ENCODE results near the gene DCANP1.
"Not testable (repeated sequence)": the region's sequence is repeated elsewhere in the genome, so short reads cannot be mapped to it uniquely, and the experiment has no call there.

DCANP1 gene, protein sequence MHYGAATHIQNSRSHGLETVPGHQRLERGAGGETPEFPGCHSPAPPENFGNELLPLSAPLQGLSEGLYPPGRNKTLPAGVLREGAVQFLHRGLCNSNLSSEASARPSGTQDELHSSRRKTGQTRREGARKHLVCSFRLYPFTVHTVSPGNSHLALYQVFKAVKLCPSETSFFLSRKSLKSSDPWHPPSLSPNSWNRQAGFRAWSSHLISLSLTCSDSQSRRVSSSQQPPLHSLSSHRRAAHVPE

DNA sequence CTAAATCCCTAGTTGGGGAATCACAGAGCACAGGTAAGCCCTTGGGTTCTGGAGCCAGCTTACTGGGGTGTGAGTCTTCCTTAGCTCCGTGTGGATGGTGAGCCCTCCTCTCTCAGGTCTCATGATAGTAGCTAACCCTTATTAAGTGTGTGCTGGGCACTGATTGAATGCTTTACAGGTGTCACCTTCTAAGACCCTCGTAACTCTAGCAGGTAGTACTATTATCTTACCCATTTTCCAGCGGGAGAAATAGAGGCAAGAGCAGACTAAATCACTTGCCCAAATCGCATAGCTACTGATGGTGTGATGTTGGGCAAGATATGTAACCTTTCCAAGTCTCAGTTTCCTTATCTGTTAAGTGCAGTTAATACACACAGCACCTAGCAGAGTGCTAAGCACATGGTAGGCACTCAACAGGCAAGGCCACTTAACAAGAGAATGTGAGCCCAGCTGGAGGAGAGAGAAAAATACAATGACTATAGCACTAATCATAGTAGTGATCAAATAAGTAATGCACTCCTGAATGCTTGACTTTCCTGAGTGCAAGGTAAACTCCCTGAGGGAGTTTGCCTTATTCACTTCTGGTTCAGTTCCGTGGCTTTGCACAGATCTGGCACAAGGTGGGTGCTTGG is at the start of gene DCANP1:
Gene DCANP1, minus strand, starts transcription at position 51 of the 632 bp plus-strand sequence. CDS start 240 bp downstream, outside the sequence.
- TF ChIP-seq, protein P1, sequence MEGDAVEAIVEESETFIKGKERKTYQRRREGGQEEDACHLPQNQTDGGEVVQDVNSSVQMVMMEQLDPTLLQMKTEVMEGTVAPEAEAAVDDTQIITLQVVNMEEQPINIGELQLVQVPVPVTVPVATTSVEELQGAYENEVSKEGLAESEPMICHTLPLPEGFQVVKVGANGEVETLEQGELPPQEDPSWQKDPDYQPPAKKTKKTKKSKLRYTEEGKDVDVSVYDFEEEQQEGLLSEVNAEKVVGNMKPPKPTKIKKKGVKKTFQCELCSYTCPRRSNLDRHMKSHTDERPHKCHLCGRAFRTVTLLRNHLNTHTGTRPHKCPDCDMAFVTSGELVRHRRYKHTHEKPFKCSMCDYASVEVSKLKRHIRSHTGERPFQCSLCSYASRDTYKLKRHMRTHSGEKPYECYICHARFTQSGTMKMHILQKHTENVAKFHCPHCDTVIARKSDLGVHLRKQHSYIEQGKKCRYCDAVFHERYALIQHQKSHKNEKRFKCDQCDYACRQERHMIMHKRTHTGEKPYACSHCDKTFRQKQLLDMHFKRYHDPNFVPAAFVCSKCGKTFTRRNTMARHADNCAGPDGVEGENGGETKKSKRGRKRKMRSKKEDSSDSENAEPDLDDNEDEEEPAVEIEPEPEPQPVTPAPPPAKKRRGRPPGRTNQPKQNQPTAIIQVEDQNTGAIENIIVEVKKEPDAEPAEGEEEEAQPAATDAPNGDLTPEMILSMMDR (IDR thresholded peaks at IDR 0.05; ENCODE audit: extremely low read depth, insufficient read depth, missing control alignments), result no peak
- no peak for DNase-seq (ENCODE audit: low spot score)
- in situ Hi-C loops (cut with MboI; ENCODE audit: low pct_unique_long_range_greater_than_20kb, low sequenced_read_pairs, unreplicated experiment), result no loop called here

DNA sequence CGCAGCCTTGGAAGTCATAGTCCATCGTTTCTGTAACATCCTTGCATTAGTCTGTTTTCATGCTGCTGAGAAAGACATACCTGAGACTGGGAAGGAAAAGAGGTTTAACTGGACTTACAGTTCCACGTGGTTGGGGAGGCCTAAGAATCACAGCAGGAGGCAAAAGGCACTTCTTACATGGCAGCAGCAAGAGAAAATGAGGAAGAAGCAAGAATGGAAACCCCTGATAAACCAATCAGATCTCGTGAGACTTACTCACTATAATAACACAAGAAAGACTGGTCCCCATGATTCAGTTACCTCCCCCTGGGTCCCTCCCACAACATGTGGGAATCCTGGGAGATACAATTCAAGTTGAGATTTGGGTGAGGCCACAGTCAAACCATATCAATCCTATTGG is 48.4 kb upstream of the DCANP1 start:
- DNase-seq (ENCODE audit: low spot score); in situ Hi-C loops (cut with MboI; ENCODE audit: low pct_unique_long_range_greater_than_20kb, low sequenced_read_pairs, unreplicated experiment): not testable (repeated sequence)

DNA sequence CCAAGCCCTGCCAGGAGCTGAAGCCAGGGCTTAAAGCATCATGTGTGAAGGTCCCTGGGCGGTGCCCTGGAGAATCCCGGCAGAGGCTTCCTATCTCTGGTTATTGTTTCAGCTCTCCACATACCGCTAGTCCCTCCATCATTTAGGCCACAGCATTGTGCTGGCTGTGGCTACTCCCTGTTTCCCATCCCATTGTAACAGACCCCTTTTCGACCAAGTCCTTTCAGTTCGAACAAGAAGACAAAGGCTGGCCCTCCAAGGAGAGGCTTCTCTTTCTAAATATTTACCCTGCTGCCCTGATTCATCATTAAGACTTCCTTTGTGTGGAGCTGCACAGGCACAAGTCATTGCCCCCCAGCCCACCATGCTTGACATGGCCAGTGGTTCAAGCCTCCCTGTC is 47.0 kb upstream of the DCANP1 start:
- no peak for DNase-seq (ENCODE audit: low spot score)
- in situ Hi-C loops (cut with MboI; ENCODE audit: low pct_unique_long_range_greater_than_20kb, low sequenced_read_pairs, unreplicated experiment), result no loop called here
- TF ChIP-seq, protein P1 (IDR thresholded peaks at IDR 0.05; ENCODE audit: extremely low read depth, insufficient read depth, missing control alignments), result no peak

DNA sequence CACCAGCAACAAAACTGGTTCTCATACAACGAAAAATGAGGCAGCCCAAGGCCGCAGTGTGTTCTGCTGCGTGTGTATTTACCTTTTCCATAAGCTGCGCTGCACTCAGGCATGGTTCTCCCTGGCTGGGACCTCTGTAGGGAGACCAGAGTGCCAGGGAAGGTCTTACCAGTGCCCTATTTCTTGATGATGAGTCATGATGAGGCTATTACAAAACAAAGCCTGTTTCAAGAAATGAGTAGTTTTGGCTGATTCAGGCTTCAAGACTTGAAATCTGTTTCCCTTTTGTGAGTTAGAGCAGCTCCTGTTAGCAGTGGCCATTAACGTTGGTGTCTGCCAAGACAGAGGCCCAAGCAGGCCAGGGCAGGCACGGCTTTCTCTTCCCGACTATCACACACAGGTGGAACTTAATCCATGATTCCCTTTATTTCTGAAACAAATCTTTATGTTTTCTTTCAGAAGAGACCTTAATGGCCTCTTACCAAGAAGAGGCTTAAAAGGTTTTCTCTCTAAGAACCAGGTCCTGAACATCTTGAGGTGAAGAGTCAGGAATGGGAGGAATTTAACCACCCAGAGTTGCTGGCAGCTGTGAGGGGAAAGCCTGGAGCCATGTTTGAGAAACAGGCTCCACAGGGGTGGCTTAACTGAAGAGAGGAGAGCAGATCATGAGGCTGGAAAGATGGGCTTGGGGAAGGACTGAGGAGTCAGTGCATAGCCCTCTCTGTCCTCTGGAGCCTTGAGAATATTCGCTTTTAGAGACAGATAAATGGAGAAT is 46.4 kb upstream of the DCANP1 start:
- no peak for DNase-seq (ENCODE audit: low spot score)
- in situ Hi-C loops (cut with MboI; ENCODE audit: low pct_unique_long_range_greater_than_20kb, low sequenced_read_pairs, unreplicated experiment), result no loop called here
- TF ChIP-seq, protein P1 (IDR thresholded peaks at IDR 0.05; ENCODE audit: extremely low read depth, insufficient read depth, missing control alignments), result no peak

DNA sequence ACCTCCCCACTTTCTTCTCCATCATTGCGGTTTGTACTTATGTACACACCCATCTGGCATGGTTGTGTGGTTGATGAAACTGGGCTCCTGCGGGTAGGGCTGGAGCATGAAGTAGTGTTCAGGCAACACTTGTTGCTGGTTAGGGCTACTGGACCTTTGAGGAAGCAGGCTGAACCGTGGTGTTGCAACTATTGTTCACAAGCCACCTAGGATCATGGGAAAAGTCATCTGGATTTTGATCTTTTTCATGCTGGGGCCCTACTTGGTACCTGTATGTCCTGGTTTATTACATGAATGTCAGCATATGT is 45.1 kb upstream of the DCANP1 start:
- TF ChIP-seq, protein P1 (IDR thresholded peaks at IDR 0.05; ENCODE audit: extremely low read depth, insufficient read depth, missing control alignments), result no peak
- in situ Hi-C loops (cut with MboI; ENCODE audit: low pct_unique_long_range_greater_than_20kb, low sequenced_read_pairs, unreplicated experiment), result no loop called here
- DNase-seq (ENCODE audit: low spot score), result no peak

DNA sequence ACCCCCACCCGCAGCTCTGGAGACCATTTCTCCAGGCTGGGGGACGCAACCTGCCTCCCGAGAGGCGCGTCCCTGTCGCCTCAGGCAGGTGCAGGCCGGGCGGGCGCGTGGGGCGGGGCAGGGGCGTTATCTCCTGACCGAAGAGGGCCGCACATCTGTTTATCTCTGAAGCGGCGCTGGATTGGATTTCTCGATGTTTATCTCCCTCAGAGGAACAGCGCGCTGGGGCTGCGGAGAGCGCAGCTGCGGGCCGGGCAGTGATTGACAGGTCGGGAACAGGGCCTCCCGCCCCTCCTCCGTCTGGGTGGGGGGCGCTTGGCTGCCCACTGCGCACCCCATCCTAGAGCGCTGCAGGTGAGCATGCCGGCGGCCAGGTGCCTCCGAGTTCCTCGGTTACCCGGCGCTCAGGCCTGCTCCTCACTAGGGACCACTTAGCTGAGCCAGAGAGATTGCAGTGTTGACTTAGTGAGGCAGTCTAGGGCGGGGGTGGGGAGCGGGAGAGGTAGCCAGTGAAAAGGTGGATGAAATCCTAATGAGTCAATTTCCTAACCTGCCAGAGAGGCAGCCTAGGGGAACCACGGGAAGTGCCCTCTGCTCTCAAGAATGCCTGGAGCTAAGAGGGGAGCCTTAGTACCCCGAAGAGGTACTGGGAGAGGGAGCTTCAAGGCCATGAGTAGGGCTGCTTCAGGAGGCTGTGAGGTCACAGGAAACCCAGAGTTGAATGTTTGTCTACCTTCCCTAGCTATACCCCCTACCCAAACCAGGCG is 44.6 kb upstream of the DCANP1 start:
- TF ChIP-seq, protein P1 (IDR thresholded peaks at IDR 0.05; ENCODE audit: extremely low read depth, insufficient read depth, missing control alignments), result no peak
- DNase-seq (ENCODE audit: low spot score), result no peak
- in situ Hi-C loops (cut with MboI; ENCODE audit: low pct_unique_long_range_greater_than_20kb, low sequenced_read_pairs, unreplicated experiment), result no loop called here
